Measurements from ENCODE around the gene LSM7.
A peak's percentile ranks its signal among the peaks of the same experiment; 100 is the strongest.

The LSM7 gene

GRCh38 chr19:2328401-2329148 is at the start of gene LSM7, which contains the start of gene SPPL2B:
Gene LSM7, minus strand, starts transcription at chr19:2328586. Its CDS starts 20 bp downstream, at chr19:2328566.
Gene SPPL2B, plus strand, starts transcription at chr19:2328684. Its CDS starts 26 bp downstream, at chr19:2328710.
- DNase-seq: peak; percentile 83 to 90 (median 85)

- no peak for DNase-seq
Observed at GRCh38 chr19:2376784-2377519, 48.6 kb upstream of the LSM7 start.

DNA sequence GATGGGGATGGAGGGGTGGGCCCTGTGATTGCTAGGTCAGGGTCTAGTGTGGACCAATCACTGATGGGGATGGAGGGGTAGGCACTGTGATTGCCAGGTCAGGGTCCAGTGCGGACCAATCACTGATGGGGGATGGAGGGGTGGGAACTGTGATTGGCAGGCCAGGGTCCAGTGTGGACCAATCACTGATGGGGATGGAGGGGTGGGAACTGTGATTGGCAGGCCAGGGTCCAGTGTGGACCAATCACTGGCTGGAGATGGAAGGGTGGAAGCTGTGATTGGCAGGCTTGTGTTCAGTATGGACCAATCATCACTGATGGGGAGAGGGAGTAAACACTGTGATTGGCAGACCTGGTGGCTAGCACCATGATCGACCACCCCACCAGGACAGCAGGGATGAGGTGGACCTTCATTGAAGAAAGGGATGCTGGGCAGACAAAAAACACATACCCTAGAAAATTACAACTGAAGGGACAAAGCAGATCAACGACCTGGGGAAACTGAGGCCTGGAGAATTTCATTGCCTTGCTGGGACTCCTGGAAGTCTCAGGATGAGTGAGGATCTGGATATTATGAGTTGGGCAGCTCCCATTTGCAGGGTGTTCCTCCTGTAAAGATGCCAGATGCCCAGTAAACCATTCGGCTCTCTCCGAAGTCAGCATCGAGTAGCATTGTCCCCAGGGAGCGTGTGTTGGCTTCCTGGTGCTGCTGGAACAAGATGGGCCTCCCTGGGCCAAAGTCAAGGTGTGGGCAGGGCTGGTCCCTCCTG is 47.2 kb upstream of the LSM7 start:
- DNase-seq: no peak

DNA sequence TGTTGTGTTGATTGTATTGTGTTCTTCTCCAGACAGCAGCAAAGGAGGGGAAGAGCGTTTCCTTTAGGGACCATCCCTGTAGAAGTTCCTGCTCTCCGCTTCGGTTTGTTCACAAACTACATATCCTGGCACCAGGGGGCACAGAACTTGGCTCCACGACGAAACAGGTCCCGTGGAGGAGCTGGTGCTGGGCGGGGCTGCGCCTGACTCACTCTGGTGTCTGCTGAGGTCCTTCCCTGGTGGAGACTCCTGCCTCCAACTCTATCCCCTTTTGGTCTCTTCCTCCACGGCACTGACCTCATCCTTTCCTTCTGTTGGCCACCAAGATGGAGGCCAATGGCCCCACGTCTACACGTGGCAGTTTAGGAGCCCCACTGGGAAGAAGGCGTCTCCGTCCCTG is 46.4 kb upstream of the LSM7 start:
- no peak for DNase-seq

DNA sequence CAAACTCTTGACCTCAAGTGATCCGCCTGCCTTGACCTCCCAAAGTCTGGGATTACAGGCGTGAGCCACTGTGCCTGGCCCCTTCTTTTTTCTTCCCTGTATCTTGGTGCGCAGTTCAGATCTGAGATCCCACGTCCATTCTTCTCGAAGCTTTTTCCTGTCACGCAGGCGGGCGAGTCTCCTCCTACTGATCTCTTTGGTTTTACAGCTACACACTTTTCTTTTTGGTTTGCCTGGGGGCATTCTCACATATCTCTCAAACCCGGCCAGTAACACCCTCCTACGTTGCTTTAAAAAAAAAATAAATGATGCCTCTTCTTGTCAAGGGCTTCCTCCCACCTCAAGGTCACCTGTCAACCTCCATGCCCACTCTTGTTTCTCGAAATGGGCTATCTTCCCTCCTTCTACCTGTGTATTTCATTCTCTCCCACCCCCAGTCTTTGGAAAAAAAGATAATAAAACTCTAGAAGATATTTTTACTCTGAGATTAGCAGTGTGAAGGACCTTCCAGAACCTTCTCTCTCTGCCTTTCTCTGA is 43.8 kb upstream of the LSM7 start:
- DNase-seq: no peak

DNA sequence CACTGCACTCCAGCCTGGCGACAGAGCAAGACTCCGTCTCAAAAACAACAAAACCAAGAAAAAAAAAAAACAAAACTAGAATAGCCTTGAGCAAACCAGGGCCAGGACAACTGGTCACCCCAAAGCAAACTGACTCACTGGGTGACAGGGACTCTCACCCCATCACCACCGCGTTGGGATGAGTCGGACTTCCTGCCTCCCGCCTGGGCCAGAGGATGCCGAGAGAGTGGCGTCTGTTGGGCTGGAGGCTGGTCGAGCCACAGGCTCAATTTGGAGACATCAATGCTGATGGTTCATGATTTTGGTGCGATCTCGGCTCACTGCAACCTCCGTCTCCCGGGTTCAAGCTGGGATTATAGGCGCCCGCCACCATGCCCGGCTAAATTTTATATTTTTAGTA is 43.3 kb upstream of the LSM7 start:
- DNase-seq: no peak

- DNase-seq: no peak
Observed at GRCh38 chr19:2365201-2365970, 37.0 kb upstream of the LSM7 start.

- DNase-seq: no peak
Observed at GRCh38 chr19:2363419-2363818, 35.0 kb upstream of the LSM7 start.

DNA sequence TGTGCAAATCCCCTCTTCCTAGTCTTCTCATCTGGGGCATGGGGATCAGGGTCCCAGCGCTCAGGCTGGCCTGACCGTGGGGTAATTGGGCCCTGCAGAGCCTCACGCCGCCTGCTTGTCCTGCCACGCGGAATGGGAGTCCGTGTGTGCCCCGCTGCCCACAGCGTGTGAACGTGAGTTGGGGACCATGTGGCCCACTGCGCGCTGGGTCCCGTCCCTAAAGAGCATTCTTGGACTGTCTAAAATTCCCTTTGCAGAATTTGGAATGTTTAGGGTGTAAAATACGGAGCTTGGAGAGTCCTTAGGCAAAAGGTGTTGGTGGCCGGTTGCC is 34.5 kb upstream of the LSM7 start:
- DNase-seq: no peak

DNA sequence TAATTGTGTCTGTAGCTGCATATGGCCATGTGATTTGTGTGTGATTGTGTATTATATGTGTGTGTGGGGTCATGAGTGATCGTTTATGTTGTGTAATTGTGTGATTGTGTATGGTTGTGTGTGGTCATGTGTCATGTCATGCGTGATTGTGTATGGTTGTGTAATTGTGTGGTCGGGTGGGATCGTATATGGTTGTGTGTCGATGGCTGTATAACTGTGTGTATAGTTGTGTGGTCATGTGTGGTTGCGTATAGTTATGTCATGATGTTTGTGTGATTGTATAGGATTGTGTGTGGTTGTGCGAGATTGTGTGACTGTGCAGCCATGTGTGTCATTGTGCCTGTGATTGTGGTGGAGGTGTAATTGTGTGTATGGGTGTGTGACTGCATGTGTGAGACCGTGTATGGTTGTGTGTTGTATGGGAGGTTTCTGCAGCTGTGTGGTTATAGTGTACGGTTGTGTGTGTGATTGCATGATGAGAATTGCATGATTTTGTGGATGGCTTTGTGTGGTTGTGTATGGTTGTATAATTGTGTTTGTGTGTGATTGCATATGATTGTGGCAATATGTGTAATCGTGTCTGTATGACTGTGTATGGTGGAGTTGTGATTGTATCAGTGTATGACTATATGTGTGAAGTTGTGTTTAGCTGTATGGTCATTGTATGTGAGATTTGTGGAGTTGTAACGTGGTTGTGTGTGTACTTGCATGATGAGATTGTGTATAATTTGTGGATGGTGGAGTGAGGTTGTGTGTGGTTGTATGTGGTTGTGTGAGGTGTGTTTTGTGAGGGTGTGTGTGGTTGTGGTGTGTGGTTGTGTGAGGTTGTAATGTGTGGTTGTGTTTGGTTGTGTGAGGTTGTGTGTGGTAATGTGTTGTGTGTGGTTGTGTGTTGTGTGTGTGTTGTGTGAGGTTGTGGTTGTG is 33.9 kb upstream of the LSM7 start:
- no peak for DNase-seq

GRCh38 chr19:2361246-2362045 is 33.1 kb upstream of the LSM7 start:
- DNase-seq: no peak

GRCh38 chr19:2360833-2361232 is 32.4 kb upstream of the LSM7 start:
- DNase-seq: no peak

GRCh38 chr19:2359992-2360685 is 31.8 kb upstream of the LSM7 start, which contains the start of gene TMPRSS9:
Gene TMPRSS9, plus strand, starts transcription at chr19:2360265. Its CDS starts 29,521 bp downstream, at chr19:2389786.
- no peak for DNase-seq

GRCh38 chr19:2358548-2359173 is 30.3 kb upstream of the LSM7 start:
- no peak for DNase-seq

DNA sequence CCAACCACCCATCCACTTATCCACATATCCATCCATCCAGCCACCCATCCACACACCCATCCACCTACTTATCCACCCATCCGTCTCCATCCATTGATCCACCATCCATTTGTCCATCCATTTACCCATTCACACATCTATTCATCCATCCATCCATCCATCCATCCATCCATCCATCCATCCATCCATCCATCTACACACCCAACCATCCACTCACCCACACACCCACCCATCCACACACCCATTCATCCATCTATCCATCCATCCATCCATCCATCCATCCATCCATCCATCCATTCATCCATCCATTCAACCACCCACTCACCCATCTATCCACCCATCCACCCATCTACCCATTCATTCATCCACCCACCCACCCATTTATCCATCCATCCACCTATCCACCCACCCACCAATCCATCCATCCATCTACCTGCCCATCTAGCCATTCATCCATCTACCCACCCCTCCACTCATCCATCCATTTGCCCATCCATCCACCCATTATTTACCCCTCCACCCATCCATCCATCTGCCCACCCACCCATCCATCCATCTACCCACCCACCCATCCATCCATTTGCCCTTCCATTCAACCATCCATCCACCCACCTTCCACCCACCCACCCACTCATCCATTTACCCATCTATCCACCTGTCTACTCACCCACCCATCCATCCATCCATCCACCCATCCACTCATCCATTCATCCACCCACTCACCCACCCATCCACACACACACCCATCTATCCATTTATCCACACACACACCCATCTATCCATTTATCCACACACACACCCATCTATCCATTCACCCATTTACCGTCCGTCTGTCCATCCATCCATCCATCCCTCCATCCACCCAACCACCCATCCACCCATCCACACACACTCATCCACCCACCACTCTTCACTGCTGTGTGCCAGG is 29.2 kb upstream of the LSM7 start:
- DNase-seq: no peak

GRCh38 chr19:2356036-2356646 is 27.8 kb upstream of the LSM7 start:
- no peak for DNase-seq

- DNase-seq: no peak
Observed at GRCh38 chr19:2355168-2356035, 27.0 kb upstream of the LSM7 start.

Data from activated CD4-positive, CD25-positive, alpha-beta regulatory T cell (primary cell).